HCT116 (cell line): ENCODE results near the gene RYR2. TPM values are rescaled to one million over a fixed set of nuclear protein-coding genes. Genes with fewer than 3 reads are reported as not detected.

Experiments used
- ATAC-seq: fragments of 200-7000 bp; cut with Tn5 transposase; 2 replicates; pipeline ENCODE4 v1.9.1; 2020; ENCODE audit warnings: mild to moderate bottlenecking, moderate library complexity
- BruUV-seq: library from RNA; stranded (reverse); fragments of 400-500 nt; replicated peaks from 2 replicates; lab custom pipeline; 2021; lab: Mats Ljungman, UMichigan
- CTCF ChIA-PET: fragments of 300-600 bp; sonication (Branson Sonifier 250); formaldehyde crosslinking; loops from one replicate; lab custom pipeline; 2021; ENCODE audit warnings: antibody characterized with exemption; lab: Charles Lee
- POLR2A ChIA-PET: fragments of 300-600, 350-600 bp; sonication (Branson Sonifier 250); formaldehyde crosslinking; loops from one replicate; lab custom pipeline; 2021; ENCODE audit warnings: antibody characterized with exemption; lab: Charles Lee
- RAD21 ChIA-PET, 2 experiments: fragments of 300-600 bp; sonication (Branson Sonifier 250); formaldehyde crosslinking; loops; one replicate each; lab custom pipeline; 2023; ENCODE audit warnings: low total read pairs in 2 of 2; ENCODE audit not compliant: uncharacterized antibody in 2 of 2, unreplicated experiment in 2 of 2, low non-redundant PET in 1 of 2; lab: Charles Lee
- DNase-seq: peaks from one replicate; pipeline ENCODE4 v3.0.0-alpha.2; 2010; ENCODE audit warnings: low read depth, low spot score
- H2AFZ ChIP-seq: fragments of 200-600 bp; shearing (Covaris generic), sonication (generic); 2 replicates; pipeline ENCODE4 v1.6.1; 2017; ENCODE audit warnings: low read depth, mixed run types, mixed read lengths, antibody characterized with exemption, low read length; ENCODE audit not compliant: poor library complexity, severe bottlenecking
- H3K27ac ChIP-seq: 2 replicates; pipeline ENCODE4 v1.5.1; 2012; ENCODE audit warnings: low read depth, low read length
- H3K27me3 ChIP-seq: fragments of 200-600 bp; sonication (generic); 2 replicates; pipeline ENCODE4 v1.6.1; 2016; ENCODE audit warnings: mixed run types, low read length, mixed read lengths; ENCODE audit not compliant: insufficient read depth
- H3K36me3 ChIP-seq, 2 experiments: fragments of 200-500 bp in 1 of 2; fragments of 200-600 bp in 1 of 2; sonication (Bioruptor generic) in 1 of 2; sonication (generic) in 1 of 2; 2 replicates each; pipeline versions ENCODE4 v1.5.1 to v1.6.1; 2014 to 2016; ENCODE audit warnings: low read length in 2 of 2, inconsistent platforms in 1 of 2, mixed read lengths in 1 of 2, mixed run types in 1 of 2; ENCODE audit not compliant: insufficient read depth in 2 of 2, control insufficient read depth in 1 of 2
- H3K4me1 ChIP-seq, 2 experiments: fragments of 200-600 bp in 1 of 2; sonication (generic) in 1 of 2; 2 replicates each; pipeline versions ENCODE4 v1.5.1 to v1.6.1; 2012 to 2017; ENCODE audit warnings: low read length in 2 of 2, inconsistent platforms in 1 of 2, mild to moderate bottlenecking in 1 of 2, mixed read lengths in 1 of 2, mixed run types in 1 of 2, moderate library complexity in 1 of 2; ENCODE audit not compliant: insufficient read depth in 2 of 2, control insufficient read depth in 1 of 2
- H3K4me2 ChIP-seq: fragments of 200-600 bp; sonication (generic); 2 replicates; pipeline ENCODE4 v1.6.1; 2017; ENCODE audit warnings: mixed run types, low read length, mixed read lengths
- H3K4me3 ChIP-seq, 2 experiments: fragments of 200-600 bp in 1 of 2; sonication (generic) in 1 of 2; replicated peaks in 1 of 2; 2 replicates each; pipeline ENCODE4 v1.5.1; 2011 to 2016; ENCODE audit warnings: low read length in 2 of 2, control low read depth in 1 of 2, low read depth in 1 of 2, mild to moderate bottlenecking in 1 of 2, mixed read lengths in 1 of 2, mixed run types in 1 of 2
- H3K79me2 ChIP-seq: fragments of 200-600 bp; sonication (generic); 2 replicates; pipeline ENCODE4 v1.6.1; 2017; ENCODE audit warnings: mild to moderate bottlenecking, mixed run types, low read length, moderate library complexity, mixed read lengths; ENCODE audit not compliant: insufficient read depth
- H3K9ac ChIP-seq: fragments of 200-600 bp; sonication (generic); 2 replicates; pipeline ENCODE4 v1.6.1; 2016; ENCODE audit warnings: low read length, mixed read lengths
- H3K9me2 ChIP-seq: fragments of 200-600 bp; sonication (generic), shearing (Covaris generic); 2 replicates; pipeline ENCODE4 v1.6.1; 2017; ENCODE audit warnings: mixed run types, mild to moderate bottlenecking, moderate library complexity; ENCODE audit not compliant: insufficient read depth
- H3K9me3 ChIP-seq, 2 experiments: fragments of 200-500 bp in 1 of 2; fragments of 200-600 bp in 1 of 2; sonication (Bioruptor generic) in 1 of 2; sonication (generic) in 1 of 2; 2 replicates each; pipeline ENCODE4 v1.6.1; 2014 to 2017; ENCODE audit warnings: low read length in 2 of 2, mixed read lengths in 2 of 2, inconsistent platforms in 1 of 2, low read depth in 1 of 2, mild to moderate bottlenecking in 1 of 2, mixed run types in 1 of 2, moderate library complexity in 1 of 2; ENCODE audit not compliant: control insufficient read depth in 1 of 2, insufficient read depth in 1 of 2
- H4K20me1 ChIP-seq: fragments of 200-600 bp; sonication (generic), shearing (Covaris generic); 2 replicates; pipeline ENCODE4 v1.6.1; 2017; ENCODE audit warnings: mixed run types, mild to moderate bottlenecking, moderate library complexity; ENCODE audit not compliant: insufficient read depth
- CBX3 ChIP-seq: IDR thresholded peaks from 2 replicates; pipeline ENCODE4 v1.6.1; 2012; ENCODE audit warnings: low read depth
- CEBPB ChIP-seq: IDR thresholded peaks from 2 replicates; pipeline ENCODE4 v1.6.1; 2012; ENCODE audit warnings: low read depth
- EZH2 ChIP-seq: fragments of 200-600 bp; sonication (generic); IDR thresholded peaks from 2 replicates; pipeline ENCODE4 v1.6.1; 2017; ENCODE audit warnings: antibody characterized with exemption, mixed run types
- FOSL1 ChIP-seq: IDR thresholded peaks from 2 replicates; pipeline ENCODE4 v1.6.1; 2012; ENCODE audit warnings: low read depth
- MAX ChIP-seq: IDR thresholded peaks from 2 replicates; pipeline ENCODE4 v1.6.1; 2012
- POLR2A ChIP-seq: IDR thresholded peaks from 2 replicates; pipeline ENCODE4 v1.7.0; 2011; ENCODE audit warnings: borderline replicate concordance; ENCODE audit not compliant: insufficient read depth, insufficient read length; ENCODE audit errors: extremely low read depth
- POLR2AphosphoS5 ChIP-seq: IDR thresholded peaks from 2 replicates; pipeline ENCODE4 v1.6.1; 2011; ENCODE audit warnings: mild to moderate bottlenecking, low read depth, low read length, moderate library complexity
- RAD21 ChIP-seq: IDR thresholded peaks from 2 replicates; pipeline ENCODE4 v1.6.1; 2012; ENCODE audit warnings: low read depth, mild to moderate bottlenecking
- SIN3A ChIP-seq: IDR thresholded peaks from 2 replicates; pipeline ENCODE4 v1.6.1; 2012; ENCODE audit warnings: low read depth
- SP1 ChIP-seq: IDR thresholded peaks from 2 replicates; pipeline ENCODE4 v1.6.1; 2012; ENCODE audit warnings: low read depth
- SRF ChIP-seq: IDR thresholded peaks from 2 replicates; pipeline ENCODE4 v1.6.1; 2012; ENCODE audit warnings: low read depth
- TCF7L2 ChIP-seq: IDR thresholded peaks from 2 replicates; pipeline ENCODE4 v1.7.0; 2011; ENCODE audit warnings: borderline replicate concordance, inconsistent platforms; ENCODE audit not compliant: insufficient read depth, insufficient read length; ENCODE audit errors: extremely low read depth
- YY1 ChIP-seq: IDR thresholded peaks from 2 replicates; pipeline ENCODE4 v1.6.1; 2011; ENCODE audit warnings: low read length, low read depth, moderate library complexity, mild to moderate bottlenecking; ENCODE audit not compliant: insufficient replicate concordance; ENCODE audit errors: extremely low read depth
- ZFX ChIP-seq: fragments of 450-650 bp; IDR thresholded peaks from 2 replicates; pipeline ENCODE4 v1.6.1; 2017
- ZNF274 ChIP-seq: fragments of 200-500 bp; sonication (Bioruptor generic); IDR thresholded peaks from 2 replicates; pipeline ENCODE4 v1.6.1; 2014; ENCODE audit warnings: mild to moderate bottlenecking, low read depth, low read length, inconsistent platforms
- intact Hi-C: fragments of 100-400 bp; cut with micrococcal nuclease; formaldehyde crosslinking; loops from 2 replicates; pipeline ENCODE4 v1.10.0; 2022
- total RNA-seq: library from RNA; stranded (reverse); gene quantifications from one replicate; pipeline ENCODE4 v1.2.1, GENCODE V29; 2021; ENCODE audit not compliant: unreplicated experiment
- TF ChIP-seq, protein P1 (sequence below), 3 experiments: fragments of 200-600 bp in 1 of 3; sonication (generic) in 1 of 3; IDR thresholded peaks in 2 of 3; conservative IDR thresholded peaks in 1 of 3; 2 replicates each; pipeline ENCODE4 v1.5.1; 2012 to 2017; ENCODE audit warnings: low read depth in 2 of 3, low read length in 2 of 3, antibody characterized with exemption in 1 of 3, borderline replicate concordance in 1 of 3, control low read depth in 1 of 3, mild to moderate bottlenecking in 1 of 3, mixed read lengths in 1 of 3, mixed run types in 1 of 3, moderate library complexity in 1 of 3; ENCODE audit not compliant: insufficient read depth in 1 of 3
- TF ChIP-seq, protein P2 (sequence below): IDR thresholded peaks from 2 replicates; pipeline ENCODE4 v1.6.1; 2012; ENCODE audit warnings: low read depth

RYR2 gene
- total RNA-seq, 1 experiment from 2014 or later, result 0.02 TPM

- H3K4me3 ChIP-seq, result no peak overlapping the region
- ATAC-seq, result no peak
- intact Hi-C loops, result no loop called here
- CTCF ChIA-PET, result no interaction called here
- RAD21 ChIA-PET, result no interaction called here
- no peaks in the 10 kb centered on the region for H4K20me1 ChIP-seq
- H3K4me1 ChIP-seq, result no peaks in the 10 kb centered on the region
- no peaks in the 10 kb centered on the region for H3K79me2 ChIP-seq
- no TSS peak for BruUV-seq
- no peak overlapping the region for H3K27ac ChIP-seq
- peaks cover 0 to 3% of the 10 kb centered on the region in 2 experiments; a peak in 1 of 4 replicates for H3K9me3 ChIP-seq
- no peaks in the 10 kb centered on the region for H3K9me2 ChIP-seq
- no peaks in the 10 kb centered on the region for H3K27me3 ChIP-seq
- POLR2A ChIA-PET, result no interaction called here
- no peaks in the 10 kb centered on the region for H3K36me3 ChIP-seq
- no peak for DNase-seq
- H2AFZ ChIP-seq, result no peak overlapping the region
- H3K4me2 ChIP-seq, result no peak overlapping the region
- TF ChIP-seq SIN3A, result no peak
- TF ChIP-seq POLR2A, result no peak
- no peak for TF ChIP-seq YY1
- TF ChIP-seq TCF7L2, result no peak
- no peak overlapping the region for H3K9ac ChIP-seq
Measured at GRCh38 chr1:237255071-237255470, 213.1 kb downstream of the RYR2 start.

DNA sequence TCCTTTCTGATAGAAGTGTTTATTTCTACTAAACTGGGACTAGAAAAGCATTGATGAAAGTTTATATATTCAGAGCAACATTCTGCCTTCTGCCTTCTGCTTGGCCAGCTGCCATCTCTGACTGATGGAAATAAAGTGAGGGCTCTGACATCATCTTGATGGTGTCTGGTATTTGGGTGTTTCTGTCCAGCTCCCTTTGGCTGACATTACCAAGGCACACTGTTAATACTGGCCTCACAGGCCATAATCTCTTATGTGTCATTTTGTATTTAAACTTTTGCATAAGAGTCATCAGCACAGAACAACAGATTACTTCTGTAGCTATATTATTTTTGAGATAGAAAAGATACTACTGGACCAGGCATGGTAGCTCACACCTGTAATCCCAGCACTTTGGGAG lies 216.9 kb downstream of the RYR2 start:
- intact Hi-C loops, result no loop called here
- no peaks in the 10 kb centered on the region for H3K9me3 ChIP-seq
- ChIA-PET CTCF (no interaction called here), POLR2A (no interaction called here)
- no peaks in the 10 kb centered on the region for H3K4me1 ChIP-seq
- DNase-seq (no peak), ATAC-seq (no peak)
- H3K4me3 ChIP-seq, result no peak overlapping the region
- BruUV-seq, result no TSS peak
- TF ChIP-seq SRF (no peak), SP1 (no peak), RAD21 (no peak), CBX3 (no peak), ZNF274 (no peak), ZFX (no peak), FOSL1 (no peak), POLR2AphosphoS5 (no peak), POLR2A (no peak), CEBPB (no peak), YY1 (no peak), EZH2 (no peak), MAX (no peak)
- TF ChIP-seq, protein P1, sequence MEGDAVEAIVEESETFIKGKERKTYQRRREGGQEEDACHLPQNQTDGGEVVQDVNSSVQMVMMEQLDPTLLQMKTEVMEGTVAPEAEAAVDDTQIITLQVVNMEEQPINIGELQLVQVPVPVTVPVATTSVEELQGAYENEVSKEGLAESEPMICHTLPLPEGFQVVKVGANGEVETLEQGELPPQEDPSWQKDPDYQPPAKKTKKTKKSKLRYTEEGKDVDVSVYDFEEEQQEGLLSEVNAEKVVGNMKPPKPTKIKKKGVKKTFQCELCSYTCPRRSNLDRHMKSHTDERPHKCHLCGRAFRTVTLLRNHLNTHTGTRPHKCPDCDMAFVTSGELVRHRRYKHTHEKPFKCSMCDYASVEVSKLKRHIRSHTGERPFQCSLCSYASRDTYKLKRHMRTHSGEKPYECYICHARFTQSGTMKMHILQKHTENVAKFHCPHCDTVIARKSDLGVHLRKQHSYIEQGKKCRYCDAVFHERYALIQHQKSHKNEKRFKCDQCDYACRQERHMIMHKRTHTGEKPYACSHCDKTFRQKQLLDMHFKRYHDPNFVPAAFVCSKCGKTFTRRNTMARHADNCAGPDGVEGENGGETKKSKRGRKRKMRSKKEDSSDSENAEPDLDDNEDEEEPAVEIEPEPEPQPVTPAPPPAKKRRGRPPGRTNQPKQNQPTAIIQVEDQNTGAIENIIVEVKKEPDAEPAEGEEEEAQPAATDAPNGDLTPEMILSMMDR (IDR thresholded peaks at IDR 0.05 in 2 of 3, conservative IDR thresholded peaks at IDR 0.05 in 1 of 3; ENCODE audit: borderline replicate concordance in 1 of 3, insufficient read depth in 1 of 3, low read depth in 2 of 3, low read length in 2 of 3), result no peak
- TF ChIP-seq, protein P2, sequence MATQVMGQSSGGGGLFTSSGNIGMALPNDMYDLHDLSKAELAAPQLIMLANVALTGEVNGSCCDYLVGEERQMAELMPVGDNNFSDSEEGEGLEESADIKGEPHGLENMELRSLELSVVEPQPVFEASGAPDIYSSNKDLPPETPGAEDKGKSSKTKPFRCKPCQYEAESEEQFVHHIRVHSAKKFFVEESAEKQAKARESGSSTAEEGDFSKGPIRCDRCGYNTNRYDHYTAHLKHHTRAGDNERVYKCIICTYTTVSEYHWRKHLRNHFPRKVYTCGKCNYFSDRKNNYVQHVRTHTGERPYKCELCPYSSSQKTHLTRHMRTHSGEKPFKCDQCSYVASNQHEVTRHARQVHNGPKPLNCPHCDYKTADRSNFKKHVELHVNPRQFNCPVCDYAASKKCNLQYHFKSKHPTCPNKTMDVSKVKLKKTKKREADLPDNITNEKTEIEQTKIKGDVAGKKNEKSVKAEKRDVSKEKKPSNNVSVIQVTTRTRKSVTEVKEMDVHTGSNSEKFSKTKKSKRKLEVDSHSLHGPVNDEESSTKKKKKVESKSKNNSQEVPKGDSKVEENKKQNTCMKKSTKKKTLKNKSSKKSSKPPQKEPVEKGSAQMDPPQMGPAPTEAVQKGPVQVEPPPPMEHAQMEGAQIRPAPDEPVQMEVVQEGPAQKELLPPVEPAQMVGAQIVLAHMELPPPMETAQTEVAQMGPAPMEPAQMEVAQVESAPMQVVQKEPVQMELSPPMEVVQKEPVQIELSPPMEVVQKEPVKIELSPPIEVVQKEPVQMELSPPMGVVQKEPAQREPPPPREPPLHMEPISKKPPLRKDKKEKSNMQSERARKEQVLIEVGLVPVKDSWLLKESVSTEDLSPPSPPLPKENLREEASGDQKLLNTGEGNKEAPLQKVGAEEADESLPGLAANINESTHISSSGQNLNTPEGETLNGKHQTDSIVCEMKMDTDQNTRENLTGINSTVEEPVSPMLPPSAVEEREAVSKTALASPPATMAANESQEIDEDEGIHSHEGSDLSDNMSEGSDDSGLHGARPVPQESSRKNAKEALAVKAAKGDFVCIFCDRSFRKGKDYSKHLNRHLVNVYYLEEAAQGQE, result no peak
- TF ChIP-seq, all 23 proteins: peak for 0
- Histone ChIP-seq H3K9me2 (no peaks in the 10 kb centered on the region), H3K9ac (no peak overlapping the region), H3K36me3 (no peaks in the 10 kb centered on the region), H2AFZ (no peak overlapping the region), H3K79me2 (no peaks in the 10 kb centered on the region), H4K20me1 (no peaks in the 10 kb centered on the region), H3K27me3 (no peaks in the 10 kb centered on the region), H3K27ac (no peak overlapping the region), H3K4me2 (no peak overlapping the region)
- RAD21 ChIA-PET, result no interaction called here
